HepG2 (cell line): ENCODE results near the gene SPRED2. TPM values are rescaled to one million over a fixed set of nuclear protein-coding genes. Genes with fewer than 3 reads are reported as not detected.

Source experiments
- CREM ChIP-seq, 2 experiments: sonication (generic) in 1 of 2; formaldehyde crosslinking in 1 of 2; IDR thresholded peaks; 2 replicates each; pipeline versions ENCODE4 v1.4.0 to v1.6.1; 2016 to 2020; ENCODE audit warnings: antibody characterized with exemption in 1 of 2, mild to moderate bottlenecking in 1 of 2, missing genetic modification reagents in 1 of 2
- KDM6A ChIP-seq: IDR thresholded peaks from 2 replicates; pipeline ENCODE4 v1.6.1; 2016; ENCODE audit warnings: low read depth
- KMT2B ChIP-seq: IDR thresholded peaks from 2 replicates; pipeline ENCODE4 v1.6.1; 2016; ENCODE audit warnings: missing genetic modification reagents, missing compliant biosample characterization
- NRL ChIP-seq: sonication (generic); formaldehyde crosslinking; IDR thresholded peaks from 2 replicates; pipeline ENCODE4 v1.5.0; 2020; ENCODE audit warnings: missing genetic modification reagents, mild to moderate bottlenecking, moderate library complexity, borderline replicate concordance
- PHF8 ChIP-seq: sonication (generic); formaldehyde crosslinking; IDR thresholded peaks from 2 replicates; pipeline ENCODE4 v1.5.0; 2020; ENCODE audit warnings: missing genetic modification reagents
- POGZ ChIP-seq: sonication (generic); formaldehyde crosslinking; IDR thresholded peaks from 2 replicates; pipeline ENCODE4 v1.4.0; 2020; ENCODE audit warnings: mild to moderate bottlenecking, missing genetic modification reagents
- PRMT3 ChIP-seq: sonication (generic); formaldehyde crosslinking; IDR thresholded peaks from 2 replicates; pipeline ENCODE4 v1.8.1; 2022; ENCODE audit warnings: low read depth, mild to moderate bottlenecking, moderate library complexity, missing genetic modification reagents, borderline replicate concordance
- SIN3A ChIP-seq: IDR thresholded peaks from 2 replicates; pipeline ENCODE4 v1.6.1; 2011; ENCODE audit warnings: low read depth, mild to moderate bottlenecking, control low read depth, low read length, borderline replicate concordance
- SOX5 ChIP-seq: IDR thresholded peaks from 2 replicates; pipeline ENCODE4 v1.6.1; 2016; ENCODE audit warnings: borderline replicate concordance
- SRY ChIP-seq: sonication (generic); formaldehyde crosslinking; IDR thresholded peaks from 2 replicates; pipeline ENCODE4 v1.8.0; 2022; ENCODE audit warnings: mild to moderate bottlenecking, missing genetic modification reagents
- TEAD3 ChIP-seq: optimal IDR thresholded peaks from 2 replicates; pipeline ENCODE3; 2016; ENCODE audit warnings: borderline replicate concordance
- THAP9 ChIP-seq: sonication (generic); formaldehyde crosslinking; IDR thresholded peaks from 2 replicates; pipeline ENCODE4; 2020; ENCODE audit warnings: missing genetic modification reagents, mild to moderate bottlenecking, borderline replicate concordance
- ZBTB3 ChIP-seq: sonication (generic); formaldehyde crosslinking; IDR thresholded peaks from 2 replicates; pipeline ENCODE4 v1.4.0; 2020; ENCODE audit warnings: low read depth, mild to moderate bottlenecking, moderate library complexity, missing genetic modification reagents, borderline replicate concordance
- ZNF263 ChIP-seq: sonication (generic); formaldehyde crosslinking; IDR thresholded peaks from 2 replicates; pipeline ENCODE4 v1.4.0; 2020; ENCODE audit warnings: missing genetic modification reagents
- ZNF468 ChIP-seq: sonication (generic); formaldehyde crosslinking; IDR thresholded peaks from 2 replicates; pipeline ENCODE4 v1.8.0; 2022; ENCODE audit warnings: mild to moderate bottlenecking, moderate library complexity, missing genetic modification reagents
- ZNF558 ChIP-seq: sonication (generic); formaldehyde crosslinking; IDR thresholded peaks from 2 replicates; pipeline ENCODE4 v1.9.0; 2022; ENCODE audit warnings: mild to moderate bottlenecking, missing genetic modification reagents, borderline replicate concordance
- ZNF710 ChIP-seq: sonication (generic); formaldehyde crosslinking; IDR thresholded peaks from 2 replicates; pipeline ENCODE4 v1.5.0; 2020; ENCODE audit warnings: mild to moderate bottlenecking, missing genetic modification reagents, borderline replicate concordance
- ZNF75D ChIP-seq: sonication (generic); formaldehyde crosslinking; IDR thresholded peaks from 2 replicates; pipeline ENCODE4 v1.8.1; 2023; ENCODE audit warnings: missing genetic modification reagents, mild to moderate bottlenecking, borderline replicate concordance
- ZNF761 ChIP-seq: sonication (generic); formaldehyde crosslinking; conservative IDR thresholded peaks from 2 replicates; pipeline ENCODE4 v1.4.0; 2020; ENCODE audit warnings: mild to moderate bottlenecking, missing genetic modification reagents
- polyA plus RNA-seq, 8 experiments: library from polyadenylated mRNA; depleted of rRNA in 3 of 8; stranded (reverse) in 7 of 8; unstranded in 1 of 8; fragments of >200 nt; fragmentation: Illumina TruSeq in 4 of 8; extraction: Trizol in 4 of 8; gene quantifications; 2 replicates each; pipeline versions ENCODE4 v1.2.1 to v1.2.3, GENCODE V29; 2011 to 2016; ENCODE audit warnings: low read depth in 4 of 8, missing spikeins in 1 of 8, mixed read lengths in 1 of 8; ENCODE audit not compliant: insufficient read depth in 1 of 8
- total RNA-seq, 5 experiments: library from RNA; depleted of rRNA; stranded (reverse); fragments of >200 nt; fragmentation: Illumina TruSeq; extraction: Trizol; gene quantifications; 2 replicates each; pipeline ENCODE4 v1.2.3, GENCODE V29; 2016; ENCODE audit warnings: low read depth in 1 of 5
- TF ChIP-seq, protein P1 (sequence below): sonication (generic); formaldehyde crosslinking; conservative IDR thresholded peaks from 2 replicates; pipeline ENCODE4 v1.8.0; 2022; ENCODE audit warnings: low read depth, missing genetic modification reagents

SPRED2 gene
- total and polyA plus RNA-seq, 2 of the 13 experiments (the other 11 are each of a cell fraction or from before 2014, with no cell fraction given): 13.0 to 37.0 TPM

DNA sequence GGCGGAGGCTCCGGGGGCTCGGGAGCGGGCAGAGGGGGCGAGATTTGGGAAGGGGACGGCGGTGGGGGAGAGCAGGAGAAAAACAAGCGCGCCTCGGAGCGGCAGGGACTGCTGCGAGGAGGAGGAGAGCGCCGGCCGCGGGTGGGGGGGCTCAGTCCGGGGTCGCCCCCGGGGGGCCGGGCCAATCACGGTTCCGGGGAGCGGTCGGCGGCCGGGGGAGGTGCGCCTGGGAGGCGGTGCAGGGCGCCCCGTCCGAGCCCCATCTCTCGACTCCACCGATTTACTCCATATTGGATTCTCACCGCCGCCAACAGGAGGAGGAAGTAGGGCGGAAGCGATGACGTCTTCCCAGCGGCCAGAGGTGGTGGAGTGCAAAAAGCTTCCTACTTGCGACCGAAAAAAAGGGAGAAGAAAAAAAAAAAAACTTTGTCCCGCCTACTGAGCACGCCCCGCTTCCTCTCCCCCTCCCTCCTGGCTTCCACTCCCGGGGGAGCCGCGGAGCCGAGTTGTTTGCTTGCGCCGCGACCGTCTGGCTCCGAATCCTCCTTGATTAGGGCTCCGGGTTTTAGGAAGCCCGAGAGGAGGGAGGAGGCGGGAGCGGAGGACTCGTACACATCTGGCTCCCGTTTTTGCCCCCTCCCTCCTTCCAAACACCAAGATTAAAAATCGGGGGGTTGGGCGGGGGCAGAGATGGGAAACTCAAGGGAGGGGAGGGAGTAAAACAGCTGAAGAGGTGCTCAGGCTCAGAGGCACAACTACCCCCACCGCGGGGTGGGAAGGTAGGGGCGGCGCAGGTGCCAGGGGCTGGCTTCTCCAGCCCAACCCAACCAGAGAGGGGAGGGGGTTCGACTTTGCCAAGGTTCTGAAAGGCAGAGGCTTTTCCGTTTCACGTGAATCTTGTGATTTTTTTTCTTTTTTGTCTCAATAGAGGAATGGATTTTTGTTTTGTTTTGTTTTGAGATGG, at the start of gene SPRED2 (continued):
- TF ChIP-seq TEAD3 (CRISPR knock-in tag) (peak; percentile 85), SIN3A (peak; percentile 81; the same call in 1 of the 2 replicates), THAP9 (CRISPR knock-in tag) (0 out of 2 replicates have a peak, but pooled peaks have one; percentile 46), NRL (peak; percentile 46), KMT2B (CRISPR knock-in tag) (peak; percentile 86), SOX5 (CRISPR knock-in tag) (peak; percentile 66; the same call in 1 of the 2 replicates), SRY (CRISPR knock-in tag) (no peak), ZNF761 (CRISPR knock-in tag) (0 out of 2 replicates have a peak, but pooled peaks have one; percentile 75), PHF8 (CRISPR knock-in tag) (peak; percentile 69; the same call in 1 of the 2 replicates), ZNF75D (CRISPR knock-in tag) (peak; percentile 84; the same call in 1 of the 2 replicates), PRMT3 (no peak), ZNF468 (CRISPR knock-in tag) (no peak), ZNF710 (CRISPR knock-in tag) (peak; percentile 3; the same call in 1 of the 2 replicates), CREM (IDR thresholded peaks at IDR 0.05) (peak; percentile 87), CREM (CRISPR knock-in tag; IDR thresholded peaks at IDR 0.05) (no peak), POGZ (CRISPR knock-in tag) (peak; percentile 85), KDM6A (CRISPR knock-in tag) (peak; percentile 36; the same call in 1 of the 2 replicates), ZNF558 (CRISPR knock-in tag) (peak; percentile 76; the same call in 1 of the 2 replicates), ZBTB3 (CRISPR knock-in tag) (peak; percentile 88; the same call in 1 of the 2 replicates), ZNF263 (CRISPR knock-in tag) (peak; percentile 97)
- TF ChIP-seq, protein P1, sequence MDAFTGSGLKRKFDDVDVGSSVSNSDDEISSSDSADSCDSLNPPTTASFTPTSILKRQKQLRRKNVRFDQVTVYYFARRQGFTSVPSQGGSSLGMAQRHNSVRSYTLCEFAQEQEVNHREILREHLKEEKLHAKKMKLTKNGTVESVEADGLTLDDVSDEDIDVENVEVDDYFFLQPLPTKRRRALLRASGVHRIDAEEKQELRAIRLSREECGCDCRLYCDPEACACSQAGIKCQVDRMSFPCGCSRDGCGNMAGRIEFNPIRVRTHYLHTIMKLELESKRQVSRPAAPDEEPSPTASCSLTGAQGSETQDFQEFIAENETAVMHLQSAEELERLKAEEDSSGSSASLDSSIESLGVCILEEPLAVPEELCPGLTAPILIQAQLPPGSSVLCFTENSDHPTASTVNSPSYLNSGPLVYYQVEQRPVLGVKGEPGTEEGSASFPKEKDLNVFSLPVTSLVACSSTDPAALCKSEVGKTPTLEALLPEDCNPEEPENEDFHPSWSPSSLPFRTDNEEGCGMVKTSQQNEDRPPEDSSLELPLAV (CRISPR knock-in tag): no peak; the same call in 1 of the 2 replicates
